Muscle of leg (tissue), 11 donors: Measurements from ENCODE around the gene MYPN. TPM values are rescaled to one million over a fixed set of nuclear protein-coding genes. Genes with fewer than 3 reads are reported as not detected.

ENCODE experiments used
- DNase-seq: peaks from one replicate; pipeline ENCODE4 v3.0.0; 2013
- H3K27ac ChIP-seq: one replicate; pipeline ENCODE4 v1.5.1; 2013; ENCODE audit warnings: mild to moderate bottlenecking, low read length, control low read depth
- H3K27me3 ChIP-seq: one replicate; pipeline ENCODE4 v1.6.1; 2013; ENCODE audit warnings: low read length; ENCODE audit not compliant: control insufficient read depth, insufficient read depth
- H3K36me3 ChIP-seq: one replicate; pipeline ENCODE4 v1.6.1; 2013; ENCODE audit warnings: low read length; ENCODE audit not compliant: control insufficient read depth, insufficient read depth
- H3K4me1 ChIP-seq: one replicate; pipeline ENCODE4 v1.6.1; 2013; ENCODE audit warnings: low read length; ENCODE audit not compliant: control insufficient read depth, insufficient read depth
- H3K4me3 ChIP-seq: one replicate; pipeline ENCODE4 v1.5.1; 2013; ENCODE audit warnings: low read length, control low read depth
- H3K9me3 ChIP-seq: replicated peaks from 2 replicates; pipeline ENCODE4 v1.6.1; 2013; ENCODE audit warnings: low read depth, low read length; ENCODE audit not compliant: control insufficient read depth
- WGBS: methylation state at CpG from one replicate; pipeline ENCODE4 v1.1.5; 2013; ENCODE audit warnings: missing lambda C conversion rate; ENCODE audit not compliant: insufficient coverage; 5-methylcytosine and 5-hydroxymethylcytosine counted together
- polyA plus RNA-seq, 8 donors: library from polyadenylated mRNA; unstranded; fragments of 120-200 nt; gene quantifications; one replicate each; pipeline versions ENCODE4 v1.2.1 to v1.2.3, GENCODE V29; 2013; ENCODE audit warnings: inconsistent platforms in 1 of 8, low replicate concordance in 1 of 8; ENCODE audit not compliant: insufficient read length in 8 of 8, insufficient read depth in 1 of 8
- total RNA-seq: library from RNA; stranded (reverse); fragments of 120-200 nt; gene quantifications from one replicate; pipeline ENCODE4 v1.2.4, GENCODE V29; 2013

MYPN gene
- total and polyA plus RNA-seq, 9 donors: 49.1 to 88.0 (median 63.3) TPM

DNA sequence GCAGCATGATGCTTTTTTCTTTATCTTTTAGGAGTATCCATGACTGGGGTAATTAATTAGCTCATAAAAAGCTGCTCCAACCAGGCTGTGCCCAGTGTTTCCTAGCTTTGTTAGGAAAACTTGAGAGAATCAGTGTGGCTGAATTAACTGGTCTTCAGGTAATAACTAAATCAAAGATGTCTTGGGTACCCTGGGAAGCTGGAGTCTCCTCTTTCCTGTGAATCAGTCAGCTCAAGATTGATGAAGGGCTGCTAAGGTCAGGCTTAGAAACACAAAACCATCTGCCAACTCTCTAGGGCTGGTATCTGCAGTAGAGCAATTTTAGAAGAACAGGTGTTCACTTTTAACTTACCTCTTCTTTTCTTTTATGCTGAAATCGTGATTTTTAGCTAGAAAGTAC lies 144.1 kb downstream of the MYPN start:
- Histone ChIP-seq H3K36me3 (no peaks in the 10 kb centered on the region), H3K9me3 (no peaks in the 10 kb centered on the region), H3K4me3 (no peak overlapping the region), H3K27me3 (peaks cover 3% of the 10 kb centered on the region), H3K4me1 (no peaks in the 10 kb centered on the region), H3K27ac (no peak overlapping the region)
- no CpG with 5 or more reads among the region's 1 CpG for WGBS
- DNase-seq: no peak

DNA sequence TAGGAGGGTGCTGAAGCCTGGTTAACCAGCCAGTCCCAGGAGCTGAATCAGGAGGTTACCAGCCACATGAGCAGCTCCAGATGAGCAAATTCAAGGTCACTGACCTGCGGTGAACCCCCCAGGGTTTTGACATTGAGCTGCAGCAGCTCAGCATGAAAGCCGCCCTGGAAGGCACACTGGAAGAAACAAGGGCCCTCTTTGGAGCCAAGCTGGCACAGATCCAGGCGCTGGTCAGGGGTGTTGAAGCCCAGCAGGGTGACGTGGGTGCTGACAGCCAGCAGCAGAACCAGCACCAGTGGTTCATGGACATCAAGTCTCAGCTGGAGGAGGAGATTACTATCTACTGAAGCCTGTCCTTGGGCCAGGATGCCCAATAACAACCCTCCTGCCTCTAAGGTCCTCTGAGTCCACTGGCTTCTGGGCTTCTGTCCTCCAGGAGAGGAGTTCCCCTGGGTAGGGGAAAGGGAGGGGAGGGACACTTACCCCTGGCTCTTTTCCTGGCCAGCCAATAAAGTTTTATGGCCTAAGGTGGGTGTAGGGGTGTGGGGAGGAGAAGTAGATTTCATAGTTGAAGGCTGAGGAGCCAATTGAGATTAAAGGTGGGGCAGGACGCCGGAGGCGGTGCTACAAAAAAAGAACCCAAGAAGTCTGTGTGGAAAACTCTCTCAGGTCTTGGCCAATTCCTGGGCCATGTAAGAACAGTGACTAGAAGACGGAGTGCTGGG lies 152.0 kb downstream of the MYPN start:
- Histone ChIP-seq H3K27ac (no peak overlapping the region), H3K27me3 (no peaks in the 10 kb centered on the region), H3K9me3 (peaks cover 3% of the 10 kb centered on the region), H3K4me1 (no peaks in the 10 kb centered on the region), H3K36me3 (no peaks in the 10 kb centered on the region), H3K4me3 (no peak overlapping the region)
- 80% methylated on average over 7 of the region's 8 CpGs for WGBS
- no peak for DNase-seq

Other genes starting within 250 kb of the MYPN start
- gene SIRT1, start 224.8 kb upstream of the MYPN start, total RNA-seq: 14.0 TPM
- gene SIRT1, start 224.8 kb upstream of the MYPN start, polyA plus RNA-seq: 10 to 100 TPM; 15.0 to 25.3 (median 19.9) TPM
- 36.4 TPM for gene HERC4, start 34.2 kb upstream of the MYPN start, total RNA-seq
- 10 to 100 TPM; 25.1 to 35.6 (median 27.2) TPM for gene HERC4, start 34.2 kb upstream of the MYPN start, polyA plus RNA-seq
- 0.13 TPM for gene ATOH7, start 122.6 kb downstream of the MYPN start, total RNA-seq
- gene ATOH7, start 122.6 kb downstream of the MYPN start, polyA plus RNA-seq: under 1 TPM in 2 of 8 donors, not detected in 6; 0.11 TPM
- 17.8 TPM for gene HNRNPH3, start 222.6 kb downstream of the MYPN start, total RNA-seq
- 100 to 1,000 TPM; 176 to 214 (median 193) TPM for gene HNRNPH3, start 222.6 kb downstream of the MYPN start, polyA plus RNA-seq
- gene PBLD, start 223.4 kb downstream of the MYPN start, total RNA-seq: 3.9 TPM
- gene PBLD, start 223.4 kb downstream of the MYPN start, polyA plus RNA-seq: 10 to 100 TPM in 2 of 8 donors, 1 to 10 TPM in 6; 4.7 to 20.0 (median 8.0) TPM